Skeletal muscle satellite cell (primary cell): Measurements from ENCODE around the gene TUBB1.

Source experiments
- H3K27me3 ChIP-seq: 2 replicates; pipeline ENCODE4 v1.7.0; 2013; ENCODE audit warnings: low read length; ENCODE audit not compliant: control insufficient read depth, insufficient read depth
- H3K36me3 ChIP-seq: 2 replicates; pipeline ENCODE4 v1.7.0; 2013; ENCODE audit warnings: mild to moderate bottlenecking, control low read depth, low read length; ENCODE audit not compliant: insufficient read depth
- H3K4me1 ChIP-seq: 2 replicates; pipeline ENCODE4 v1.7.0; 2013; ENCODE audit warnings: low read length; ENCODE audit not compliant: control insufficient read depth, insufficient read depth
- H3K4me2 ChIP-seq: 2 replicates; pipeline ENCODE4 v1.7.0; 2013; ENCODE audit warnings: mild to moderate bottlenecking, low read length
- H3K4me3 ChIP-seq: 2 replicates; pipeline ENCODE4 v1.7.0; 2013; ENCODE audit warnings: low read length
- H3K9ac ChIP-seq: 2 replicates; pipeline ENCODE4 v1.7.0; 2013; ENCODE audit warnings: mild to moderate bottlenecking, low read depth, low read length, moderate library complexity
- H3K9me3 ChIP-seq: replicated peaks from 2 replicates; pipeline ENCODE4 v1.7.0; 2013; ENCODE audit warnings: mild to moderate bottlenecking, control low read depth, low read length

Gene TUBB1

DNA sequence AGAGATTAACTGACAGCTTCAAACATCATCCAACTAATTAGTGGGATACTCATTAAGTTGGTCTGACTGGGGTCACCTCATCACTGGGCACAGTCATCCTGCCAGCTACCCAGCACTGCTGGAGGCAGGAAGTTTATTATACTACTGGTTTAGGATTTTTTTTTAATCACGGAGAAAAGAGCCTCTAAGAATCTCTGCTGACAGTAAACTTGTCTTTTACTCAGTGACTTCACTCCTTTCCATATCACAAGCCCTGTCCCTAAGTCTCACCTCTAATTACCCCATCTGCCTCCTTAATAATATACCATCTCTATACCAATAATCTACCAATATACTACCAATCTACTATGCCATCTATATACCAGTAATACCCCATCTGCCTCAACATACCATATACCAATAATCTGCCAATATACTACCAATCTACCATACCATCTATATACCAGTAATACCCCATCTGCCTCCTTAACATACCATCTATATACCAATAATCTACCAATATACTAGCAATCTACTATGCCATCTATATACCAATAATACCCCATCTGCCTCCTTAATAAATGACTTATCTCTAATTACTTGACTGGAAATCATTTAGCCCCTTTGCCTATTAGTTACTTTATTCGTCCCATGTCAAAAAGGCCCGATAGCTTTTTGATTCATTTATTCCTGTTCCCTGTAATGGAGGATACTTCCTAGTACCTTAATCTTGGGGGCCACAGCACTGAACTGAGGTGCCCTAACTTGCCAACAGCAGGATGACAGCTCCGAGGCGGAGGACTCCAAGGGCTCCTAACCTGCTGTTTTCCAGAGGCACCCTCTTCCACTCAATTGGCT, 7.9 kb downstream of the TUBB1 start:
- H3K4me1 ChIP-seq = peaks cover 46% of the 10 kb centered on the region
- peak overlapping the region; percentile 14 for H3K9ac ChIP-seq
- H3K27me3 ChIP-seq = no peaks in the 10 kb centered on the region
- H3K36me3 ChIP-seq = peaks cover 57% of the 10 kb centered on the region
- peak overlapping the region; percentile 50 for H3K4me3 ChIP-seq
- peak overlapping the region; percentile 97 for H3K4me2 ChIP-seq
- H3K9me3 ChIP-seq = no peaks in the 10 kb centered on the region

DNA sequence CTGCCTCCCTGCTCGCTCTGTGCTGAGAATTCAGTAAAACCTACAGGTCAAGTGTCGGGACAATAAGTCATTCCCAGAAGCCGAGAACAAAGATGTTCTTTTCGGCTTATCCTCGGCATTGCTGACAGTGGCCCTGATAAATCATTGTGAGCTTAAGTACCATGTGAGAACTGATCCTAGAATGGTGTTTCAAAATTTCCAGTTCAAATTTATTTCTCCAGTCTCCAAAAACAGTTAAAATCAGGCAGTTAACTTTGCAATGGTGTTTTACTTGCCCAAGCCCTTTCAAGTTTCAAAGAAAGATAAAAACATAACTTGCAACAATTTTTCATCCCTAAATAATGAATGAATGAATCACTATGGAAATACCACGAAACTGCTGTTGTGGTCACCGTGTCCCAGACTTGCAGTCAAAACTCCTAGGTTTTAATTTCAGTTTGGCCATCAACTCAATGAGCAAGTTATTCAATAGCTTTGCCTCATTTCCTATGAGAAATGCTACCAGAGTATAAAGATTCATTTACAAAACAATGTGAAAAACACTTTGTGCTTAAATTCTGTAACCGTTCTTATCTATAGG, 8.6 kb downstream of the TUBB1 start:
- peaks cover 51% of the 10 kb centered on the region for H3K36me3 ChIP-seq
- peak overlapping the region; percentile 50 for H3K4me3 ChIP-seq
- no peaks in the 10 kb centered on the region for H3K9me3 ChIP-seq
- H3K4me1 ChIP-seq = peaks cover 46% of the 10 kb centered on the region
- peak overlapping the region; percentile 33 for H3K9ac ChIP-seq
- H3K27me3 ChIP-seq = no peaks in the 10 kb centered on the region
- H3K4me2 ChIP-seq = peak overlapping the region; percentile 97

DNA sequence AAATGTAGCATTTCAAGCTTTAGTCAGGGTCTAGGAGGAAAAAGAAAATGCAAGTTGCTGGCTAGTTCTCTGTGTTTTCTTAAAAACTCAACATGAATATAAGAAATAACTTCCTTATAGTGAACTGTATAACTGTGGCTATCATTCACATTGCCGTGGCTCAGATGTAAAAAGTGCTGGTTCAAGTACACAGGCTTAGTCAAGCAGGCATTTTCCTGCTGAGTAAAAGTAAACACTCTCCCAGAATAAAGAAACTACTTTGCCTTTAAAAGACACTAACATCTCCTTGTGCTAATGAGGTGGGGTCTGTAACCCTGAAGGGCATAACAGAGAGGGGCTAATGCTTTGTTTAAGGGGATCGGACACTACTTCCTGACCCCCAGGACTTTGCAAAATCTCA, 9.6 kb downstream of the TUBB1 start:
- Histone ChIP-seq H3K36me3 (peaks cover 48% of the 10 kb centered on the region), H3K9me3 (no peaks in the 10 kb centered on the region), H3K4me1 (peaks cover 50% of the 10 kb centered on the region), H3K27me3 (no peaks in the 10 kb centered on the region), H3K4me2 (peak overlapping the region; percentile 97), H3K4me3 (peak overlapping the region; percentile 47), H3K9ac (peak overlapping the region; percentile 34)

DNA sequence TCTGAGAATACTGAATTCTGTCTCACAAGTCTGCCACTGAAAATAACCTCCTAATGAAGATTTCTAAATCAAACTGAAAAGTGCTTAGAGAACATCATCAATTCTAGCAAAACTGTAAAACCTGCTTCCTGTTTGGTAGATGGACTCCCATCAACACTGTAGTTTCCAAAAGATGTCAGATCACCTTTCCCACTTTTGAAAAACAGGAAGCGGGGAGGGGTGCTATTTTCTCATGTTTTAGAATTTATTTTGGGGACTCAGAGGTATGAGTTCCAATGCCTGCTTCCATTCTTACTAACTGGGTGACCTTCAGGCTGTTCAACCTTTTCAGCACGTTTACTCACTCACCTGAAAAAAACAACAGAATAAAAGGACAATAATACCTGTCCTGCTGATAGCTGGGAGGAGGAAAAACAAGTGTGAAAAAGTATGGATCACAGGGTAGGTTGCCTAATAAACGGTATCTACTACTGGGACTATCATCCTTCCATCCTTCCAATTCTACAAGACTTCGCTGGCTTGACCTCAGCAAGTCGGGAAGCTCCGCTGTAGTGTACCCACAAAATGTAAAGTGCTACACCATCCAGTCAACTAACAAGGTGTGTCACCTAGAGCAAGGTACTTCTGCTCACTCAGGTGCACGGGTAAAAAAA, 11.8 kb downstream of the TUBB1 start:
- Histone ChIP-seq H3K9ac (peak overlapping the region; percentile 96), H3K36me3 (peaks cover 42% of the 10 kb centered on the region), H3K4me1 (peaks cover 50% of the 10 kb centered on the region)

DNA sequence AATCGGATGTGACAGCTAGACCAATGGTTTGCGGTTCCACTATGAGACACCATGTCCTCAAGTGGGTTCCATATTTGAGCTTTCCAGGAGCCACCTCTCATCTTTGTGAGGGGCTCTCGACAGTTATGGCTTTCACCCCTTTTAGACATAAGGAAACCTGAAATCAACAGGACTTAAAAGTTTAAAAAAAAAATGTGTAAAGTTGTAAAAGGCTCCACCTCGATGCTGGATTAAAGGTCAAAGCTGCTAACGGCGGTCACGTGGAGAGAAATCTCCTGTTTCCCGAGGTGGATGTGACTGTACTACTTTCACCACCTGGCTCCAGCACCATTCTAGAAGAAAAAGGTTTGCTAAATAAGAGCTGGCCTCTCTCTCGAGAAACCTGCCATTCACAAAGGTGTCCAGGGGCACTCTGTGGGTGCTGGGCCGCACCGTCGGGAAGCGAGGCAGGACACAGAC, 12.4 kb downstream of the TUBB1 start:
- Histone ChIP-seq H3K9ac (peak overlapping the region; percentile 96), H3K4me2 (peak overlapping the region; percentile 97), H3K36me3 (peaks cover 44% of the 10 kb centered on the region), H3K27me3 (no peaks in the 10 kb centered on the region), H3K9me3 (no peaks in the 10 kb centered on the region), H3K4me3 (peak overlapping the region; percentile 93), H3K4me1 (peaks cover 50% of the 10 kb centered on the region)

More for the DNA sequence above, 11.8 kb downstream of the TUBB1 start:
- Histone ChIP-seq H3K4me2 (peak overlapping the region; percentile 97), H3K4me3 (peak overlapping the region; percentile 93), H3K27me3 (no peaks in the 10 kb centered on the region), H3K9me3 (no peaks in the 10 kb centered on the region)

DNA sequence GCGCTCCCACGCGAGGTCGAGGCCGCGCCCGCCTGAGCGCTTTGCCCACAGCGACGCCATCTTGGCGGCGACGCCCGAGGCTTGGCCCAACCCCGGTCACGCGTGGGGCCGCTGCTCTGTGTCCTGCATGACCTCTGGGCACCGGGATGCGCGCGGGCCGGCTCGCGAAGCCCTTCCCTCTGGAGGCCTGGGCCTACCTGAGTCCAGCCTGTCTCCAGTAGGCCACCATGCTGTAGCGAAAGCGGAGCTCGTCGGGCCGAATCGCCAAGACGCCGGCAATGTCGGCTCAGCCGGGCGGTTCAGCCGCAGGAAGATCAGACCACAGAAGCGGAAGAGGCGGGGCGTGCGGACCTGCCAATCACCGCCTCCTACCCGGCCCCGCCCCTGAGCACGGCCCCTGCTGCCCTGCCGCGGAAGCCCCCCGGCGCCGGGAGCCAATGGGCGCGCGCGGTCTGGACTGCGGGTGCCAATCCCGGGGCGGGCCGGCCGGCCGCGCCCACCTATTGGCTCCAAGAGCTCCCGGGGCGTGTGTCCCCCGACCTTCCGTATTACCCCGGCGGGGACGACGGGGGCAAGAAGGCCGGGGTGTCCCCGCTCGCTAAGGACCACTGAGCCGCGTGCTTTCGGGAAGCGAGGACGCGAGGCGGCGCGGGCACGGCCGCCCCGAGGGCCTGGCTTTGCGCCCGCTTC, 12.9 kb downstream of the TUBB1 start, which contains the start of gene ATP5F1E:
Gene ATP5F1E (minus strand): TSS at position 313 of the 690 bp plus-strand sequence. CDS start 84 bp downstream, at position 229.
- peak within 1 kb of the TSS; percentile 97 for H3K4me2 ChIP-seq
- H3K9me3 ChIP-seq = no peaks in the 10 kb centered on the region
- peaks cover 45% of the 10 kb centered on the region for H3K36me3 ChIP-seq
- H3K27me3 ChIP-seq = no peaks in the 10 kb centered on the region
- peak within 1 kb of the TSS; percentile 96 for H3K9ac ChIP-seq
- peak within 1 kb of the TSS; percentile 93 for H3K4me3 ChIP-seq
- peaks cover 46% of the 10 kb centered on the region for H3K4me1 ChIP-seq

DNA sequence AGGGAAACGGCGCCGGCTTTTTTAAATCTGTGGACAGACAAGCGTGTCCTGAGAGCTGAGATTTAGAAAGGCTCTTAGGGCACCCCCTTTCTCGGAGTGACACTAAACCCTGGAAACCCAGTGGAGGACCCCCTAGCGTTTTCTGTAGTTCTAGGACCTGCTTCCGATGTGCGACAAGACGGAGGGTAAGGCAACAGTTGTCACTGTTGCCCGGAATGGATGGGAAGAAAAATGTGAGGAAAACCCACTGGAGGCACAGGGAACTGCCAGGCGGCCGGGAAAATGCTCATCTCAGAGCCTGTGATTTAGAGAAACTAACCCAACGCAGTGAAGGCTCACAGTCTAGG, 13.5 kb downstream of the TUBB1 start:
- peak overlapping the region; percentile 96 for H3K9ac ChIP-seq
- H3K4me2 ChIP-seq = peak overlapping the region; percentile 97
- peaks cover 41% of the 10 kb centered on the region for H3K4me1 ChIP-seq
- no peaks in the 10 kb centered on the region for H3K9me3 ChIP-seq
- H3K36me3 ChIP-seq = peaks cover 45% of the 10 kb centered on the region
- H3K4me3 ChIP-seq = peak overlapping the region; percentile 93
- no peaks in the 10 kb centered on the region for H3K27me3 ChIP-seq

DNA sequence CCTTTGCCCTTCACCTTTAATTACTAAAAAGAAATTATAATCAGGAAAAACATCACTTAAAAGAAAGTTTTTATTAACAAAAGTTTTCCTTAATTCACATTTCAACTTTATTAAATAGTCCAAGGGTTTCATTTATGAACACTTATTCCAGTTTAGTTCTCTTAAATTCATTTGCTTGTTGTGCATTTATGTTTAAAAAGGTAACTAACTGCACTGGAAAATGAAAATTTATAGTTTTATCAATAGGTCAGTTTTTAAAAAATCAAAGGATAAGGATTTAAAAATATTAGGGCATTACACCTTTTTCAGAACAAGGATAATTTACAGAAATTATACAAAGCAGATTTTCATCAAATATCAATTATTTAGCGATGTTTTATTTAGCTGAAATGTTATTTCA, 13.9 kb downstream of the TUBB1 start:
- peak overlapping the region; percentile 93 for H3K4me3 ChIP-seq
- peak overlapping the region; percentile 96 for H3K9ac ChIP-seq

DNA sequence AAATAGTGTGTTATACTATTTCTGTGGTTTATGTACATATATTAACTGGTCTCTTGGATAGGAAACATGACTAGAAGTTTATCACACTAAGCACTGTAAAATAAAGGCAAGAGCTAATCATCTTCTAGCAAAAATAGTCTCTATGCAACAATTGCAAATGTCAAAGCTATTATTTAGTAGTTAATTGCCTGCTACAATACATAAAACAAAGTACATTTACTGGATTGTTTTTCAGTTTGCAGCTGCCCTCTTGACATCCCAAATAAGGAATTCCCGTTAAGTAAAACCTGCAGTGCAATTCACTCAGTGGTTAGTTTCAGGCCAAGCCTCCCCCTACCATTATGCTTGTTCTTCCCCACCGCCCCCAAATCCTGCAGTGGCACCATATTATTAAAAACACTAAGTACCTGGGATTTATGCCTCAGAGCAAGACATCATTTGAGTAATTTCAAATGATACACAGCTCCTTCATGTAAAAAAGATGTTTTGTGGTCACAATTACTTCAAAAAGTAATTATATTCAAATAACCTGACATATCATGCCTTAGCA, 14.5 kb downstream of the TUBB1 start:
- H3K27me3 ChIP-seq = no peaks in the 10 kb centered on the region
- H3K4me3 ChIP-seq = no peak overlapping the region
- peaks cover 44% of the 10 kb centered on the region for H3K36me3 ChIP-seq
- H3K9ac ChIP-seq = peak overlapping the region; percentile 96
- H3K4me1 ChIP-seq = peaks cover 33% of the 10 kb centered on the region
- H3K9me3 ChIP-seq = no peaks in the 10 kb centered on the region
- no peak overlapping the region for H3K4me2 ChIP-seq

More for the DNA sequence above, 13.9 kb downstream of the TUBB1 start:
- Histone ChIP-seq H3K27me3 (no peaks in the 10 kb centered on the region), H3K4me1 (peaks cover 39% of the 10 kb centered on the region), H3K4me2 (peak overlapping the region; percentile 97), H3K9me3 (no peaks in the 10 kb centered on the region), H3K36me3 (peaks cover 48% of the 10 kb centered on the region)

DNA sequence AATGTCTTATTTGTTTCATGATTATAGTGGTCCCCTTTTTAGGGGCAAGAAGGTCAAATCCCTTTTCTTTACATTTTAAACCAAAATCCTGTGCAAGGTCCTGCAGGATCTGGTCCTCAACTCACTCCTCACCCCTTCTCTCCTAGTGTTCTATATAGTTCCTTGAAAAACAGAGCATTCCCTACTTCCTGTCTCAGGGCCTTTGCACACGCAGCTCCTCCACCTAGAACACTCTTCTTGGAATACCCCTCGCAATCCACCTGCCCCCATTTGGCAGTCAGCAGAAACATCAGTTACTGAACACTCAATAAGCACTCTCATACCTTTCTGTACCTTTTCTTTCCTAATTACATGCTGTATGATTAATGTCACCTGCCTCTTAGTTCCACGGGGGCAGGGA, 16.2 kb downstream of the TUBB1 start:
- peaks cover 41% of the 10 kb centered on the region for H3K36me3 ChIP-seq
- no peak overlapping the region for H3K4me2 ChIP-seq
- H3K27me3 ChIP-seq = no peaks in the 10 kb centered on the region
- no peak overlapping the region for H3K4me3 ChIP-seq
- H3K4me1 ChIP-seq = peaks cover 22% of the 10 kb centered on the region
- H3K9me3 ChIP-seq = no peaks in the 10 kb centered on the region
- no peak overlapping the region for H3K9ac ChIP-seq

DNA sequence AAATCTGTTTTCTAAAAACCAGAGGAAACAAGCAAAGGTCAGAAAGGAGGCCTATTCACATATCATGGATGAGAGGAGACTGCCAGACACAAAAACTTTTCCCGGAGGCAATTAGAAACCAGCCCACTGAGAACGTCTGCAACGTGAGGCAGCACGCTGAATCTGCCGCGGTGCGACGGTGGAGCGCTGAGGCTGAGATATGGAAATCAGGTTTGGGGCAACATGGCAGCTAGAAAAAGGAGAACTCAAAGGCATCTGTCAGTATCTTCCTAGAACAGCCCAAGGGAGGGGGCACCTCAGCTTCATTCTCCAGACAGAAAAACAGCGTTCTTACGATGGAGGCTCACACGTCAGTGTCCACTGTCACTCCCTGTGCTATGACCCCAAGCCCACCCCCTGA, 18.2 kb downstream of the TUBB1 start:
- peaks cover 46% of the 10 kb centered on the region for H3K36me3 ChIP-seq
- H3K4me3 ChIP-seq = no peak overlapping the region
- no peaks in the 10 kb centered on the region for H3K27me3 ChIP-seq
- no peak overlapping the region for H3K9ac ChIP-seq
- no peaks in the 10 kb centered on the region for H3K9me3 ChIP-seq
- H3K4me2 ChIP-seq = no peak overlapping the region
- peaks cover 25% of the 10 kb centered on the region for H3K4me1 ChIP-seq
